HG02763 (cell line): ENCODE data around the gene SLC9B2.
A peak's percentile ranks its signal among the peaks of the same experiment; 100 is the strongest.
"Not testable (repeated sequence)": the region's sequence is repeated elsewhere in the genome, so short reads cannot be mapped to it uniquely, and the experiment has no call there.

Source experiments
- ATAC-seq: cut with Tn5 transposase; IDR thresholded peaks from one replicate; pipeline ENCODE4 v1.9.1; 2021; ENCODE audit warnings: mild to moderate bottlenecking, moderate library complexity; ENCODE audit not compliant: unreplicated experiment

Gene SLC9B2

GRCh38 chr4:103021120-103021519 is 55.4 kb downstream of the SLC9B2 start:
- no peak for ATAC-seq

DNA sequence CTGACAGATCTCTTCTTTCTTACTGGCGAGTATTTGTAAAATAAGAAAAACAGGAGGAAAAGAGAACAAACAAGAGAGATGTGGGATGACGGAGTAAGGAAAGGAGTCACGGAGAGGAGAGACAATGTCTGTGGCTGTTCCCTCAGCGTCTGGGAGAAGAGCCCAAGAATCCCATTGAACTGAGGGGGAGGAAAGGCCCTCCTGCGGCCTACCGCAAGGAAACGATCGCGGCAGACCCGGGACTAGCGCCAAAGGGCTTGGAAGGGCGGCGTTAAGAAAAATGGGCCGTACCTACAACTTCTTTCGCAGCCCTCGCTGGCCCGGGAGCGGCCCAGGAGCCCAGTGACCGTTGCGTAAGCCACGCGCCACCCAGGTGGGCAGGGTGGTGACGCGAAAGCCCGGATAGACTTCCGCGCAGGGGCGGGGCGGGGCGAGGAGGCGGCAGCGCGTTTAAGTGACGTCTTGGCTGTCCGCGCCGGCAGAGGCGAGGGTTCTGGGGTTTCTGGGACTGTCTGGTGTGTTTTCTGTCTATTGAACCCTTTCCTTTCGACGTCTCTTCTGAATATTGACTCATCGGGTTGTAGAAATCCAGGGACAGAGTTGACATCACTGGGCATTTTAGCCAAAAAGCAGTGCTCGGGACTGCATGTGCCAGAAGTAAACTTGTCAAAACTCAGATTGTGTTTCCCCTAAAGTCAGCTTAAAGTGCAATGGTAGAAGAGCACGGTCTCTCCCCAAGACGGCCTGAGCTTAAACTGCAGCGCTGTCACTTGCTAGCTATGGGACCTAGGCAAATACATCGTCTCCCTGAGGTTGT is 57.0 kb downstream of the SLC9B2 start, which contains the start of gene SLC9B1:
Gene SLC9B1, minus strand, starts transcription at position 398 of the 817 bp plus-strand sequence. CDS start 27,994 bp downstream, outside the sequence.
- peak; percentile 99 for ATAC-seq

- no peak for ATAC-seq
Measured at GRCh38 chr4:103018391-103019307, 57.9 kb downstream of the SLC9B2 start.

GRCh38 chr4:103012551-103012950 is 64.0 kb downstream of the SLC9B2 start:
- no peak for ATAC-seq

DNA sequence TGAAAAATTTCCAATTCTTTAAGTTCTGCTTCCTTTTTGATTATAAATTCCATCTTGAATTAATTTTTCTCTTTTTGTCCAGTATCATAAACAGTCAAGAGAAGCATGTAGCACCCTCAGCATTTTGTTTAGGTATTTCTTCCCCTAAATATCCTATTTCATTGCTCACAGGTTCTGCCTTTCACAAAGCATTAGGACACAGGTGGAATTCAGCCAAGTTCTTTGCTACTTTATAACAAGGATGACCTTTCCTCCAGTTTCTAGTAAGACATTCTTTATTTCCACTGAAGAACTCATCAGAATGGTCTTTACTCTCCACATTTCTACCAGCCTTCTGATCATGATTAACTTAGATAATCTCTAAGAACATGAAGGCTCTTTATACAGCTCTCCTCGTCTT is 64.5 kb downstream of the SLC9B2 start:
- no peak for ATAC-seq

DNA sequence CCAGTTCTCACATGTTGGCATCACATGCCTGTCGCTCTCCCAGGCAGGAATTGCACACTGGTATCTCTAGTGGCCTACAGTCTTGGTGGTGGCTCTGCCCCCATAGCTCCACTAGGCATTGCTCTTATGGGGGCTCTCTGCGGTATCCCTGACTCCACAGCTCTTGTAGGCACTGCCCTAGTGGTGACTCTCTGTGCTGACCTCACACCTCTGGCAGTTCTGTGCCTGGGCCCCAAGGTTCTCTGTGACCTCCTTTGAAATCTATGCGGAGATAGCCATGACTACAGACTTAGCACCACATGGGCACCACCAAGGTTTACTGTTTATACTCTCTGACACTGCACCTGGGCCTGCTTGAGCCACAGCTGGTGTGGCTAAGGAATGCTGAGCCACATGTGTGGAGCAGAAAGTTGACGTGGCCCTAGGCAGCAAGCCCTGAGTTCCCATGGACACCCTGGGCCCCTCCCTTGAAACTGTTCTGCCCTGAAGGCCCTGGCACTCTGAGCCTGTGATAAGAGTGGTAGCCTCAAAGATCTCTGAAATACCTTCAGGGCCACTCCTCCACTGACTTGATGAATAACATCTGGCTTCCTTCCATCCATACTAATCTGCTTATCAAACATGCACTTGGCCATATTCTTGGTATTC is 65.1 kb downstream of the SLC9B2 start:
- ATAC-seq: no peak

GRCh38 chr4:103010804-103011203 is 65.8 kb downstream of the SLC9B2 start:
- ATAC-seq: no peak

DNA sequence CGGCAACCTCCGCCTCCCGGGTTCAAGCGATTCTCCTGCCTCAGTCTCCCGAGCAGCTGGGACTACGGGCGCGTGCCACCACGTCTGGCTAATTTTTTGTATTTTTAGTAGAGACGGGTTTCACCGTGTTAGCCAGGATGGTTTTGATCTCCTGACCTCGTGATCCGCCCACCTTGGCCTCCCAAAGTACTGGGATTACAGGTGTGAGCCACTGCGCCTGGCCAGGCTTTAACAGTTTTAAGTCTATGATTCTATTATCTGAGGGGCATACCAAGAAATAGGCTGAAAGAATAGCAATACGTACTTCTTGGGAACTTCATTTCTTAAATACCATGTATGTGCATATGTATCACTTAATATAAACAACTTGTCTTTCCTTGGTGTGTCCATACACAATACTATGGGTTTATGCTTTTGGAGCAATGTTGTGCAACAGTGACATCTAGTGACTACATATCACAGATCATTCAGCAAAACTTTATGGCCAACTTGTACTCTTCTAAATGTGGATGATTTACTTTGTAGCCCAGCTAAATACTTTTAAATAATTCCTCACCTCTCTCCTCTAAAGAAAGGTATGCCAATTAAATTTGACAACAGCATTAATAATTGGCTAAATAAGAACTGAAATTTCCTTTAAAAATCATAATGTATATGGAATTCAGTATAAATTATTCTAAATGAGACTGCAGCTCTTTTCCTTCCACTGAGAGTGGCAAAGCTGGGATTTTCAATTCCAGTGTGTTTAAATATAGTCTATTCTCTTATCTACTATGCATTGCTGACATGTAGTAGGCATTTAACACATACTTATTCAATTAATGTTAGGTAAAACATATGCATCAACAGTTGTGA is 67.5 kb downstream of the SLC9B2 start:
- peak; percentile 73 for ATAC-seq

DNA sequence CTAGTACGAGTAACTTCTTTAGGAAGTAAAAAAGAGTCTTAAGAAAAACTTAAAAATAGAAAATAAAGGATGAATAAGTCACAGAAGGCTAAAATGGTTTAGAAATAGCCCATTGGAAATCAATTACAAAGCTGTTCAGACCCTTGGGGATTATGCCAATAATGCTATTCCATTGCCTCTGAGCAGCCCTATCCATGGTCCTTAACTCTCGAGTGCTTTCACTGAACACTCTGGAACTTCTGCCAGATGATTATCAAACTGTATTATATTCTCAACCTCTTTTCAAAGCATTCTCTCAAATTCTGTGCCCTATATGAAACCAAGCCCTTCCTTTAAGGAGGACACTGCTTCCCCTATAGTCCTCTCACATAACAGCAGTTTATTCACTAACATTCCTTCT is 74.0 kb downstream of the SLC9B2 start:
- no peak for ATAC-seq

GRCh38 chr4:102994803-102995202 is 81.8 kb downstream of the SLC9B2 start:
- ATAC-seq: no peak

DNA sequence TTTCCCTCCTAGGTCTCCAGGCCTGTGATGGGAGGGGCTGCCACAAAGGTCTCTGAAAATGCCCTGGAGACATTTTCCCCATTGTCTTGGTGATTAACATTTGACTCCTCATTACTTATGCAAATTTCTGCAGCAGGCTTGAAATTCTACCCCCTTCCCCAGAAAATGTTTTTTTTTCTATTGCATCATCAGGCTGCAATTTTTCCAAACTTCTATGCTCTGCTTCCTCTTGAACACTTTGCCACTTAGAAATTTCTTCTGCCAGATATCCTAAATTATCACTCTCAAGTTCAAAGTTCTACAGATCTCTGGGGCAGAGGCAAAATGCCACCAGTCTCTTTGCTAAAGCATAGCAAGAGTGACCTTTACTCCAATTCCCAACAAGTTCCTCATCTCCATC is 82.6 kb downstream of the SLC9B2 start:
- ATAC-seq: not testable (repeated sequence)

- no peak for ATAC-seq
Measured at GRCh38 chr4:102988429-102989020, 88.0 kb downstream of the SLC9B2 start.

- ATAC-seq: no peak
Measured at GRCh38 chr4:102981005-102981404, 95.6 kb downstream of the SLC9B2 start.
